Left kidney (tissue), 2 donors: ENCODE measurements around the gene LRRC8D. TPM values are rescaled to one million over a fixed set of nuclear protein-coding genes. Genes with fewer than 3 reads are reported as not detected.

ENCODE experiments used
- DNase-seq: peaks from one replicate; pipeline ENCODE4 v3.0.0-alpha.2; 2013
- polyA plus RNA-seq: library from polyadenylated mRNA; unstranded; fragments of 120-200 nt; gene quantifications from one replicate; pipeline ENCODE4 v1.2.1, GENCODE V29; 2013; ENCODE audit not compliant: insufficient read length

LRRC8D gene
- polyA plus RNA-seq, 1 donor: 41.8 TPM

DNA sequence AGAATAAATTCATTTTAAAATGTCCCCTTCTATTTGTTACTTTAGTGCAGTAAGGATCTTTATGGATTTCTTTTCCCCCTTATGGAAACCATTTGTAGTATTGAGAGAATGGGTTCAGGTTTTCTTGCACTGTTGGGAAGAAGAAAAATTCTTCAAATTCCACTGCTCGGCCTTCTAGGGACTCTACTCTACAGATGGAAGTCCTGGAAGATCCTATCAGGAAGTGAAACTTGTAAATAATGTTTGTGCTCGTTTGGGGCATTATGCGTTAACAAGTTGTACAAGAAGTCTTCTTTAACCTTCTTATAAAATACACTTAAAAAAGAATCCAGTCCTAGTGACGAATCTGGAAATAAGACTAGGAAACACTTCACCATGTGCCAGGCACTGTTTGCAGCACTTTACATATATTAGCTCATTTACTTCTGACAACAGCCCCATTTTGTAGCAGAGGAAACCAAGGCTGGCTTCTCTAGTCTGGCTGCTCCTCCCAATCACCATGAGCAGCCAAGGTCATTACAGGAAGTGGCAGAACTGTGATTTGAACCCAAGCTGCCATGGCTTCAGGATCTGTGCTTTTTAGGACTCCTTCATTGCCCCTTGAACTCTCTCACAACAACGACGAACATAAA, 11.8 kb downstream of the LRRC8D start:
- no peak for DNase-seq

DNA sequence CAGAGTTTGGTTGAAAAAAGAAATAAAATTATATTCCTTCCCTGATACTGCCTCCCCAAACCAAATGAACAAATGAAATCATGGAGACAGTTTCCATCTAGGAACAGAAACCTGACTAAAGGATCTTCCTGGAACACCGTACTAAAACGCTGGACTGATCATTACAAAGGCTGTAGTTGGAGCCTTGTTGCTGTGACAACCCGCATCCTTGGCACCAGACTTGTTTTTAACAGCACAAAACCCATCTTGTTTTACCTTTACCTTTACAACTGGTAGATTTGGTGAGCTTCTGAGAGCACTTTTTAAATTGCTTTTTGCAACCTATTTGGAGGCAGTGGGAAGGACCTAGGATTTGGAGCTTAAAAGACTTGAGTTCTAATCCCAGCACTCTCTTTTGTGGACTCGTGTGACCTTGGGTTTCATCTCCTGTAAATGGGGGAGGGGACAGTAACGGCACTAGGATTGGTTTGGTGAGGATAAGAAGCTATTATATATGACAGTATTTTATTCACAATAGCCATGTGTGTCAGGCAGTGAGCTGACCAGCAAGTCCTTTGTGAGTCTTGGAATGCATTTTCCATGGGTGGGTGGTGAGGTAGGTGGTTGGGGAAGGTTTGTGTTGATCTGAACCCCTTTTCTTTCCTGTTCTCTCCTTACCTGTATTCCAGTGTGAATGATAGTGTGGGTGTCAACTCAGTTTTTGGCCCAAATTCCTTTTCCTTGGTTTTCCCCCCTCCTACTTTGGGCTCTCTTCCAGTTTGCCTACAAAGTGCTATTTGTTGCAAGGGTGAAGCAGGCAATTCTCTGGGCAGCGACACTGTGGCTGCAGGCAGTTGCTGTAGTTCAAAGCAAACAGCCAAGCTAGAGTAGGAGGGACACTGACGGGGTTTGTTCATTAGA, 12.6 kb downstream of the LRRC8D start:
- no peak for DNase-seq

DNA sequence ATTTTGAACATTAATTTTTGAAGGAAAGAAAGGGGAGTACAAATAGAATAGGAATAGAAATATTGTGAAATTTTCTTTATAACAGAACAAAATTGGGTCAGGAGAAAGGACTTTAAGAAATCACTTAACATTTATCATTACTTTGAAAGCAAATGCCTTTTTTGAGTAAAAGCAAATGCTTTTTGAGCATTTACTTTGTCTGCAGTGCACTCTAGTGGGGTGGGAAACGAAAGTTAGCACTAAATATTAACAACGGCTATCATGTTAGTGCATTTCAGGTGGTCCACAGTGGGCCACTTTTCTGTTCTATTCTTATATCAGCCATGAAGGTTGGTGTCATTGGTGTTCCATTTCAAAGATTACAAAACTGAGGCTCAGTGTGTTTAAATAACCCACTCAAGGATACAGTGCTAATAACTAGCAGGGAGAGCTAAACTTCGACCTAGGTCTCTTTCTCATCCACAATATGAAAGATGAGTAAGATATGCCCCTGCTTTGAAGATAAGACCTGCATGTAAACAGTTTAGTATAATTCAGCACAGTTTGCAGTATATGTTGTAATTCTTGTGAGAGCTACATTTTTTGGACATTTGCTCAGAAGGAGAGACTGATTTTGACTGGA, 13.4 kb downstream of the LRRC8D start:
- DNase-seq: no peak

DNA sequence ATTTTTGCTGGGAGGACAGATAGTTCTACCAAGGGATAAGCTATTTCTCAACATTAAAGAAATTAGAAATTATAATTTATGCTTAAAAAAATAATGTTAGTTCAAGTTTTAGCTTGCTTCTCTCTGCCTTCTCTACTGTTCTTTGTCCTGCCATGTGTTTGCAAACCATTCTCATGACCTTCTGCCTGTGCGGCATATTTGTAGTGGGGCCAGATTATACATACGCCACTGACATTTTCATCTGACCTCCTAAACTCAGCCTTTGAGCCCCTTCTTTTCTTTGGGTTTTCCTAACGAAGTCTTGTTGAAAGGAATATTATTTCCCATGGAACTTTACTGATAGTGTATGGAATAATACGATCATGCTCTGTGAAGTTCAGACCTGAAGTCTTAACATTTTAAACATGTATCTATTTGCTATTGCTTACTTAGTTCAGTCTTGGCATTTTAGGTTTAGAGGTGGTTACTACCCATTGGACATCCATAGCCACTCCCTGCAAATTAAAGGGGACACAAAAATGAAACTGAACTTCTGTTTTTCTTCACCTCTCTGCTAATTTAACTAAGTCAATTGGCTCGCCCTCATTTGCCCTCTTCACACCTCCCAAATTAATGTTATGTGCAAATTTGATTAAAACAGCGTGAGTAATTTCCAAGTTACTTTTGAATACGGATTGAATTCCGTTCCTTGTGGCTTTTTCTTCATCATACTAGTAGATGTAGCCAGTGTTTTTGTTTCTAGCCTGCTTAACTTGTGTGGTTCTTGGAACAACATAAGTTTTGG, 15.6 kb downstream of the LRRC8D start:
- no peak for DNase-seq

DNA sequence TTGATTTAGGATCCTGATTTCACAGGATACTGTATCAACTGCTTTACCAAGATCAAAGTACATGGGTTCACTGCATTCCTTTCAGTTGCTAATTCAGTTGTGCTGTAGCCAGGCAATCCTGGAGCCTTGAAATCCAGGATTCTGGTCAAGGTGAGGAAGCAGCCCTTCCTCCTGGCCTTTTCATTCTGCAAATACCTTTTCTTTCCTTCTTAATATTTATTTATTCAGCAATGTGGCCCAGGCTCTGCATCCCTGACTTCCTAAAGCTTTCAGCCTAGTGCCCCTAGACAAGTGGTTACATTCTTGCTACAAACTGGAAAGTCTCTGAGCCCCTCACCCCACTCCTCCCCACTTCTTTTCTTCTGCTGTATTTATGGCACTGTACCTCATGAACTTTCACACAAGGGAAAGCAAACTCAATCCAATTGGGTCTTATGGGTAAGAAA, 16.2 kb downstream of the LRRC8D start:
- DNase-seq: peak; percentile 67

DNA sequence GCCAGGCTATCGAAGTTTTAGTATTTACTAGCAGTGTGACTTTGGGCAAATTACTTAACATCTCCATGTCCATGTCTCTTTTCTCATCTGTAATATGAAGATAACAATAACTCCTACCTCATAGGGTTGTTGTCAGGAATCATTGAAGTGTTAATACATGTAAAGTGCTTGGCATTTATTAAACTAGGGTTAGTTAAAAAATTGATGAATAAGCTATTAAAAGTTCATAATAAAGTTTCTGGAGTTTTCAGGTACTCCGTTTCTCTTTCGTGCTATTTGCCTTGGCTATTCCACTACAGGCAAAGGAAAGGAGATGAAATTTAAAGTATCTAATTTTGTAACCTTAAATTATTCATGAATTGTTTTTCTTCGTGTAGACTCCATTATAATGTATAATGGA, 16.7 kb downstream of the LRRC8D start:
- no peak for DNase-seq

GRCh38 chr1:89839516-89839915, 18.7 kb downstream of the LRRC8D start:
- DNase-seq: no peak

DNA sequence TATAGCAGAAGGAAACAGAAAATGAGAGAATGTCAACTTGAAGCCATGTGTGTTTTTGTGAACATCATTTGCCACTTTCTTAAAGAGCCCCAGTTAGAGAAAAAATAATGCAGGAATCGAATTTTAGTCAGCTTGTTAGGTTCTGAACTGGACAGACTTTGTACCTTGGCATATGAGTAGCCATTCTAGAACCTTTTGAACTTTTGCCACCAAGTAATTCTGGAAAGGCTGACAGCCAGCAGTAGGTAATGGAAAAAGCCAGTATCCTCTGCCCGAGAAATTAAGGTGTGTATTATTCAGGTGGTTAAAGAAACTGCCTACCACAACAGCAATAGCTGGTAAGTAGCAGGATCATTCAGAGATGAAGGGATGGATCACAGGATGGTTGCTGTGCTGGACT, 20.7 kb downstream of the LRRC8D start:
- DNase-seq: no peak

- no peak for DNase-seq
These were observed 21.9 kb downstream of the LRRC8D start for GRCh38 chr1:89842567-89843272.

- DNase-seq: no peak
These were observed 22.7 kb downstream of the LRRC8D start for GRCh38 chr1:89843273-89844130.

DNA sequence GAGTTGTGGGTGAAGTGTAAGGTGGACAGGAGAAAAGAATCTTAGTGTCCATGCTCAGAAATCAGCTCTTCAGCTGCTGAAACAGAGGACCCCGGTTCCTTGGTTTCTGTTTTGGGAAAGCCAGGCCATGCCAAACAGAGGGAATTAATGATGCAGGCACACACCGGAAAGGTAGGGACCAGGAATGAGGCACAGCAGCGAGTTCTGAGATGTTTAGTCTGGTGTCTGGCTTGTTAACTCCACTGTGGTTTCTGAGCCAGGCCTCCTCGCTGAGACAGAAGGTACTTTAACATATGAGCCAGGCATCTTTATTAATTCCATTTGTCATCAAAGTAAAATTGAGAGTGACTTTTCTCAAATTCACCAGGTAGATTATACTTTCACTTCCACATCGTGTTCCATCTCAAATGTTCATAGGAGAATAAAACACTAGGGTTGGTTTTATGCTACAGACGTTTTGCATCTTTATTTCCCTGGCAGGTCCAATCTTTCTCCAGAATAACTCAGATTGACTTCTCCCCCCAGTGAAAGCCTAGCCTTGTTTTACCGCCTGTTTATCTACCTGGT, 23.5 kb downstream of the LRRC8D start:
- DNase-seq: no peak

DNA sequence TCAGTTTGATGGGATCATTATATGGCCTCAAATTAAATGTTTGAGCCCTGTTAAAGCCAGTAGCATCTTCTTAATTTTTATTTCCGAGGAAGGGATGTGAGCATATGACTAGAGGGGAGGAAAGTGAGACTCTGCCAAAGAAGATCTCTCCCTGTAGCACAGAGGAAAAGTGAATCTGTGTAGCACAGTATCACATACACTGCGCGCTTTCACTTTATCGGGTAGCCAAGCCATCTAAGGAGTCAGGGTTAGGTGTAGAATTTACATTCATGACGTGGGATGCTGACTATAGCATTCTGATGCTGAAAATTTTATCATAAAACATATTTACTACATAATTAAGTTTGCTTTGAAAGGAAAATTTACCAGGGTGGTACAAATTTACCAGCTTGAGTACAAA, 24.0 kb downstream of the LRRC8D start:
- no peak for DNase-seq

DNA sequence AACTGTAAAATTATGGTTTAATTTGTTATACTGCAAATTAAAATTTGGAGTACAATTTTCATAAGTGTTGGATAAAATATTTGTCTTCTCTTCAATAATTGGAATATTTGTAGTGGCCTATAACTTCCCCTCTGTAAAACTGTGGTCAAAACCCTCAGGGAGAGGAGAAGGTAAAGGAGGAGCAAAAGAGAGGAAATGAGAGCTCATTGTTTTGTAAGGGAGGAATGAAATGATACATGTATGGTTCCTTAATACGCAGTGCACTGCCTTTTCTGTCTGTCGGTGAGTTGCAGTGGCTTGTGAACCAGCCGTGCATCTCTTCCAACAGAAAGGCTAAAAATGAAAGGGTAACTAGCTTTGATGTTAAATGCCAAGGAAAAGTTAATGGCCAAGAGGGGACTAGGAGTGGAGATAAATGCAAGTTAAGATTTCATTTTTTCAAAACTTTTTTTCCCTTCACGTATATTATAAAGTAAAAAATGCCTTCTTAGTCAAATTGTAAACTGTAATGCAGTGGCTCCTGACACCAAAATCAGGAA, 26.4 kb downstream of the LRRC8D start:
- DNase-seq: no peak

DNA sequence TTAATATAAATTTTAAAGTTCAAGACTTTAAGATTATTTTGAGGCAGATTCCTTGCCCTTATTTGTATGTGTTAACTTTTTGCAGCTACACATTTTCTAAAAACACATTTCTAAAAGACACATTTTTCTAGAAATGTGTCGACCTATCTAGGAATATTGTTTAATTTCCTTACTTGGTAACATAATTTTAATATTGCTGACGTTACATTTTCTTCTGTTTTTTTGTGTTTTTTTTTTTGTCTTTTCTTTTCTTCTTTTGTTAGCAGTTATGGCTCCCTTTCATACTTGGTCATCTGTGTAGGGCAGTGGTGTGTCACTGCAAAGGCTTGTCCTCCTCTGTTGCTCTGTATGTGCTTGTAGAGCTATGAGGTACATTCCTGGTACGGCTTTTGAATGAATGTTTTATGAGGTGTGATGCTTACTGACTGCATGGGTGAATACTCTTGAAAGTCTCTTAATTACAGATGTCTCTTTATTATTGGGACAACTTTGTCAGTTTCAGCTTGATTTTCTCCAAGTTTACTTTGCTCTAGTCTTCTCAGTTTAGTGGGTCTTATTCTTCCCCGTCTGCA, 30.1 kb downstream of the LRRC8D start:
- no peak for DNase-seq

- no peak for DNase-seq
These were observed 33.3 kb downstream of the LRRC8D start for GRCh38 chr1:89854140-89854539.

DNA sequence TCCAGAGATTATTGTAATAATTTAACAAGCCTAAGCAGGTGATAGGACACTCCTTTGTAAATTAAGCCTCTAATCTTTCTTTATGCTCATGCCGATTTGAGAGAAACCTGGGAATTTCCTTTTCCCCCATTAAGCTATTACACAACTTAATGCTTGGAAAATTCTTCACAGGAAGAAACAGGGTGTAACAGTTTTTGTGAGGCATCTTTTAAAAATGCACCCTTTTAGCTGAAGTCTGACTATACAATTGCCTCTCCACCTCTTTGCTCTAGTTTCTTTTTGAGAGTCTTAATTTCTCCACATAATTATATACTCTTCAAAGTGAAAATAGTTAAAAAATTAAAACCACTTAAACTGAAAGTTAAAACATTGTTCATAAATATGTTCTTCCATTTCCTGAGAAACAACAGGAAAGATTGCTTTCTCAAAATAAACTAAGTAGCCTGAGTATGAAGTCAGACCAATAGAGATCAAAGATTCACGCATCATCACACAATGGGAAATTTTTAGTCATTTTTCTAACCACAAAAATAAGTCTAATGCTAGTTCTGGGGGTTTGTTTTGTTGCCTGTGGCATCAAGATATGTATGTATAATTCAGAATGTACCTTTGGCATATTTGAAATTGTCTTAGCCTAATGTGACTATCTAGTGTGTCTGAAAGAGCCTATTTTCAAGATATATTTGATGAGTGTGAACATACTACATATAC, 34.7 kb downstream of the LRRC8D start:
- no peak for DNase-seq

DNA sequence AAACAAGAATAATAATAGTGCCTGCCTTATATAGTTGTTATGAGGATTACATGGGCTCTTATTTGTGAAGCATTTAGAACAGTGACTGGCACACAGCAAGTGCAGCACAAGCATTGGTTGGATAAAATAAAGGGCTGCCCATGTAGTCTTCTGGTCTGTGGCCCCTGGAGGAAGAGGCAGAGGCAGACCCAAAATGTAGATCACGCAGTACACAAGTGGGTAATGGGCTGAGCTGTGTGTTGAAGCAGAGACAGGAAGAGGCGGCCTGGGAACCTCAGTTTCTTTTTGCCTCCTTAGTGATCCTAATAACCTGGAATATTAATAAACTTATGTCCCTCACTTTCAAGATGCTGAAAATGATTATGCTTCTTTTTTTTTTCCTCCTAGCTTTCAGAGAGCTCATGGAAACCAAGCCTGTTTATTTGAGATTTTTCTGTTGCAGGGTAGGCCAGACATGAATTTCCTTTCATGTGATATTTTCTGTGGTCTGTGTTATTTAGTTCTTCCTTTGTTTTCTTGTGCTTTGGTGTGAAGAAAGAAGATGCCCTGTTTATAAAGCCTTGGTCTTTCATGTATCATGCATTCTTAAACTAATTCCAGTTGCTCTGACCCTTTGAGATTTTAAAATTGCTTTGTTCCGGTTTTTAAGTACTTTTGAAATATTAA, 42.5 kb downstream of the LRRC8D start:
- no peak for DNase-seq
